Measurements from ENCODE around the gene TTLL6.
"Not testable (repeated sequence)": the region's sequence is repeated elsewhere in the genome, so short reads cannot be mapped to it uniquely, and the experiment has no call there.

TTLL6 gene

GRCh38 chr17:48816774-48817590 lies at the start of gene TTLL6:
Gene TTLL6 (minus strand): TSS chr17:48817229. CDS start chr17:48817072, 157 bp downstream.
- peak; percentile 99 for DNase-seq

DNA sequence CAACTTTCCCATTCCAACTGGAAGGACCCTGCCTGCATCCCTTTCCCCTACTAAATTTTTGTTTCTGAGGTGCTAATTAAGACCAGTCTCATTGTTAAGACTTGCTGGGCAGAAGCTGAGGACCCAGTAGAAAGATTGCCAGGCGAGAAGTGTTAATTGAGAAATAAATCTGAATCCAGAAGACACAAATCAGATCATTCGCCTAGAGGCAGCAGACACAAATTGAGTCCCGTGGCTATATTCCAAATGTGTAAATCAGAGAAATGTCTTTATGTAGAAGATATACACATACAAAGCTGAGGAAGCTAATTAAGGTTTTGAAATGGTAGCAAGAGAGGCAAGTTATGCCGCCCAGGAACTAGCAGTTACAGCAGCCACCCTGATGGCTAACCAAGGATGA lies 43.4 kb upstream of the TTLL6 start:
- no peak for DNase-seq

- no peak for DNase-seq
Measured at GRCh38 chr17:48860034-48860433, 43.0 kb upstream of the TTLL6 start.

GRCh38 chr17:48856122-48856821 lies 39.2 kb upstream of the TTLL6 start:
- DNase-seq: no peak

DNA sequence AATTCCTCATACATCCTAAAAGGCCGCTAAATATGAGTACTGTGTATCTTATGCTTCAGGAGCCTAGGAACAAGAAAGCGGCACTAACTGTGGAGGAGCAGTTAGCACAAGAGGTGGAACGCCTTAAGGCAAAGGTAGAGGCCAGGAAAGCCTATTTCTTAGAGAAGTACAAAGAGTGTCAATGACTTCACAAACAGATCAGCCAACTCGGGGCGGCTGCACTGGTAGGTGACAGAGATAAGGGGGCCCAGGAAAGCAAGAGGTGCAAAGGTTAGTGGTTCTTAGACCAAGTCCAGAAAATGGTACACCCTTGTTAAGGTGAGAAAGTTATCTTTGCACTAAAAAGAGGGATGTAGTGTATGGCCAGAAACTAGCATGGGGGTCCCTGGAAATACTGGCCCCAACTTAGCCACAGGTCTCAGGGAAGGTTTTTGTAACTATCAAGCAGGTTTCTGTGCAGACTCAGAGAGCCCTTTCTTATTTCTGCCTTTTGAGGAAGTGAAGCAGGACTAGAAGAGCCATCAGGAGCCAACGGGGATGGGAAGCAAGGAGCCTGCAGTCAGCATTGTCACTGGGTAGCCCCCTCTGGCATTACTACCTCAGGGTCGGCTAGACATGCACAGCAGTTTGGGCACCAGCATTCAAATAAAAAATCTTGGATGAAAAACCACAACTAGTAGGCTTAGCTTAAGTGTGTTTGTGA lies 37.9 kb upstream of the TTLL6 start:
- no peak for DNase-seq

- no peak for DNase-seq
Measured at GRCh38 chr17:48850792-48851323, 33.8 kb upstream of the TTLL6 start.

GRCh38 chr17:48843187-48843900 lies 26.3 kb upstream of the TTLL6 start:
- DNase-seq: no peak

DNA sequence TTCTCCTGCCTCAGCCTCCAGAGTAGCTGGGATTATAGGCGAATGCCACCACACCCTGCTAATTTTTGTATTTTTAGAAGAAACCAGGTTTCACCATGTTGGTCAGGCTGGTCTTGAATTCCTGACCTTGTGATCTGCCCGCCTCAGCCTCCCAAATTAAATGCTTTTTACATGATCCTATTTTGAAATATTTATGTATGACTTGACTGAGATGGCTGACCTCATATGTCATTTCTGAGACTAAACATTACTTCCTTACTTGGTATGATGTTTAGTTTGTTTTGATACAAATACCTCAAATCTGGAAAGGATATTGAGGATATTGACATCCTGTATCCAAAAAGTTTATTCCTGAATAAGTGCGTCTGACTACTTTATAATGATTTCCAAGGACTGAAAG lies 25.7 kb upstream of the TTLL6 start:
- DNase-seq: no peak

DNA sequence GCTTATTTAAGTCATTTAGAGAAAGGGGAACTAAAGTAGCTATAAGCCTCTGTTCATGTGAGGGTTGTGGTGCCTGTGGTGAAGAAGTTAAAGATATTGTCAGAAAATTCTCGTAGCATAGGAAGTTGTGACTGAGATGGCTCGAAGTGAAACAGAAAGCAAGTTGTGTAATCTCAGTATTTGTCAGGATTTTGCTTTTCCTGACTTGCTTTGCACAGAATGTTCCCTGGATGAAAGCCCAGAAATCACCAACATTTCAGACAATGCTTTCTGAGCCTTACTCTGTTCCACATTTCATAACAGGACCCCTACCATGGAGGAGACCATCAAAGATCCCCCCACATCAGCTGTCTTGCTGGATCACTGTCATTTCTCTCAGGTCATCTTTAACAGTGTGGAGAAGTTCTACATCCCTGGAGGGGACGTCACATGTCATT lies 24.4 kb upstream of the TTLL6 start:
- DNase-seq: no peak

DNA sequence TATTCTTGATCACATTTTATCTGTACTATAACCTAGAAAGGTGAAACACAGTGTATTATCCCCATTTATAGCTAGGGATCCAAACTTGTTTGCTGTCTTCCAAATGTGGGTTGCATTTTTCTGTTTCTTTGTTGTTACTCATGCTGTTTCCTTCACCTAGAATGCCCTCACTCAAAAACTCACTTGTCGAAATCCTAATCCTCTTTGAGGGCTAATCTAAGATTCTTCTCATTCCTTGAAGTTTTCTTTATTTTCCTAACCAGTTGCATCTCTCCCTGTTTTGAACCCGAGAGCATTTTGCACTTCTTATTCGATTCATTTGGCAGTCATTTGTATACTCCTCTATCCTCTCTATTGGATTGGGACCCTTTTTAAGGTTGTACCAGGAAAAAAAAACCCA lies 23.4 kb upstream of the TTLL6 start:
- no peak for DNase-seq

DNA sequence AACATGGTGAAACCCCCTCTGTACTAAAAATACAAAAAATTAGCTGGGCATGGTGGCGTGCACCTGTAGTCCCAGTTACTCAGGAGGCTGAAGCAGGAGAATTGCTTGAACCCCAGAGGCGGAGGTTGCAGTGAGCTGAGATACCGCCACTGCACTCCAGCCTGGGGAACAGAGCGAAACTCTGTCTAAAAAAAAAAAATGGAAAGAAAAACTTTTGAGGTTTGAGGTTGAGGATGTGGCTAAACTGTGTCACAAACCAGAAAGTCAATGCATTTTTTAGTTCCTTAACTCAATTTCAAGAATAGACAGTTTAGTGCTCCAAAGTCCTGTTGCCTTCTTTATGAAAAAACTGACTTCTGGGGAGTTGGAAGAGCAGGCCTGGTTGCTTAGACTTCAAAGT lies 20.4 kb upstream of the TTLL6 start:
- not testable (repeated sequence) for DNase-seq

GRCh38 chr17:48835971-48836370 lies 18.9 kb upstream of the TTLL6 start:
- DNase-seq: no peak

- DNase-seq: no peak
Measured at GRCh38 chr17:48834973-48835372, 17.9 kb upstream of the TTLL6 start.

- DNase-seq: no peak
Measured at GRCh38 chr17:48831549-48831883, 14.5 kb upstream of the TTLL6 start.

DNA sequence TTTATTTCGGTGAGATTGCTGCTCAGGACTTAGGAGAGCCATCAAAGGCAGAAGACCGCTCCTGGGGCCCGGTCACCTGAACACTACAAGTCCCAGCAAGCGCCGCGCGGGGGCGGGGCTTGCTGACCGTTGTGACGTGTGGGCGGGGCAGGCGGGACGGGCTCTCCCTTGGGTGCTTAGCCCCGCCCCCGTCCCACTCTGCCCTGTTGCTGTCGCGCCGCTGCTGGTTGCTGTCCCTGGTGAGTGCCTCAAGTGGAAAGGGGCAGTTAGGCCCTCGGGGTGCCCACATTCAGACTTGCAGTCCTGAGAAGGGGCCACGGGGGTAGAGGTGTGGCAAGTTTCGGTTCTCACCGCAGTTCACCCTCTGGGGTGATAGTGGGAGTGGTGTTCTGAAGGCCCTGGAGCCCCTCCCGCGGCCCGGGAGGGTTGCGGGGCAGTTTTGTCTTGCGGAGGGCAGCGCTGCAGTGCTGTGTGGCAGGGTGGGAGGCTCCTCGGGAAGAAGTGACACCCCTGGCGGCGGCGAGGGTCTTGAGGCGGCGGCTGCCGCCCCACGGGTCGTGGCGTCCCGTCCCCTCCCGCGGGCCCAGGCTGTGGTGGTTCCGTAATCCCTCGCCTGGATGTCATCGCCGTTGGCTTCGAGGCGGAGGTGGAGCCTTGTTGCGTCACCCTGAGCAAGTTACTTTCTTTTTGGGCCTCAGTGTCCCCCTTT lies 14.0 kb upstream of the TTLL6 start, which contains the start of gene CALCOCO2:
Gene CALCOCO2 (plus strand): TSS at position 196 of the 709 bp plus-strand sequence. CDS start 10,673 bp downstream, outside the sequence.
- peak; percentile 95 for DNase-seq

- no peak for DNase-seq
Measured at GRCh38 chr17:48825446-48826381, 8.7 kb upstream of the TTLL6 start.

- not testable (repeated sequence) for DNase-seq
Measured at GRCh38 chr17:48820936-48821335, 3.9 kb upstream of the TTLL6 start.

DNA sequence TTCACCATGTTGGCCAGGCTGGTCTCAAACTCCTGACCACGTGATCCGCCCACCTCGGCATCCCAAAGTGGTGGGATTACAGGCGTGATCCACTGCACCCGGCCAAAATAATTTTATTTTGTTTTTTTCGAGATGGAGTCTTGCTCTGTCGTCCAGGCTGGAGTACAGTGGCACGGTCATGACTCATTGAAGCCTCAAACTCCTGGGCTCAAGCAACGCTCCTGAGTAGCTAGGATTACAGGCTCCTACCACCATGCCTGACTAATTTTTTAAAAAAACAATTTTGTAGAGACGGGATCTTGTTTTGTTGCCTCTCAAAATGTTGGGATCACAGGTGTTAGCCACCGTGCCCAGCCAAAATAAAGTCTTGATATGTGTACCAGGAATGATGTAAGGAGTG lies 2.4 kb upstream of the TTLL6 start:
- DNase-seq: no peak

DNA sequence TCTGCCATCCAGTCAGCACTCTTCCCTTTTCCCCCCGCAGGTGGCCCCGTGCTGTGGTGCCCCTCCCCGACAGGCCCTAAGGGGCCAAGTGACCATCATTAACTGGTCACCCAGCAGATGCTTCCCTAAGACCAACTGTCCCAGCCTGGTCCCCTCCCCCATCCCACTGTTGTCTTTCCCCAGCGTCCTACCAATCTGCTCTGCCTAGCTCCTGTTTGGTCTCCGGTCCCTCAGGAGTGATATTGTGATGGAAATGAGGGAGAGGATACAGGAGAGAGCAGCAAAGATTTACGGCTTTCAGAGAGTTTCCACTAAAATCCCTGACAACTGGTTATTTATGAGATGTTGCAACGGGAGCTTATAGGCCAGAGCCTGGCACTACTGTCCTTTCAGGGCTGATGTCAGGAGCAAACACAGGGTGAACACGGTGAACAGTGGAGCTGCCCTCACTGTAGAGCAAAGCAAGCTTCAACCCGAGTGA lies 1.4 kb upstream of the TTLL6 start:
- no peak for DNase-seq

DNA sequence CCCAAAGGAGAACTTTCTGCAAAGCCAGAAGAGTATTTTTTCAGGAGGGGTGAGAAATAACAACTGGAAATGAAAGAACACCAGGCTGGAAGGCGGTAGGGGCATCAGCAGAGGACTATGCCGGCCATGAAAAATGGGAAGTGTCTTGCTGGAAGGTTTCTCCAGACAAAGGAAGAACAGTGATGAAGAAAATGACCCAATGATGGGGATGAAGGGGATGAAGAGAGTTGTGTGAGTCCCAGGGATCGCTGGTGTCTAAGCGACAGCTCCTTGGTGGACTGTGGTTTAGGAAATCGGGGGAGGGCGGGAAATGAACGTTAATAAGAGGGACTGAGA lies 623 bp downstream of the TTLL6 start:
- DNase-seq: no peak

DNA sequence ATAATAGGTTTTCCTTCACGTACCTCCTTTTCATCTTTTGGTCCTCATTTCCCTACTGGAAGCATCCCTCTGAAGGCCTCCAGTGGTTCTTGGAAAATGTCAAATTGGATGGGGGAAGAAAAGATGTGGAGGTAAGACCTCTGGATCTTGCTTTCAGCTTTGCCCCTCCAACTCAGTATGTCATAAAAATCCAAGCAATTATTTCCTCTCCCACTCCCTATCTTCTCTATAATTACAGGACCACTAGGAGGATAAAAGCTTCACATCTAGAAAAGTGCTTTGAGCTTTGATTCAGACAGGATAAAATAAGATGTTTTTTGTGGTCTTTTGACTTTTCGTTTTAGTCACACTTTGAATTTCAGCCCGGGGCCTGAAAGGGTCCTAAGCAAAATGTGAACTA lies 1.7 kb downstream of the TTLL6 start:
- DNase-seq: no peak
